HEK293 (cell line): ENCODE measurements around the gene APCDD1.

Experiments used
- GLI2 ChIP-seq: fragments of 450-650 bp; formaldehyde crosslinking; IDR thresholded peaks from 2 replicates; pipeline ENCODE4; 2017; ENCODE audit warnings: missing biosample characterization, missing genetic modification characterization, low read depth, borderline replicate concordance
- HOXC10 ChIP-seq: sonication (generic); formaldehyde crosslinking; IDR thresholded peaks from 2 replicates; pipeline ENCODE4 v1.8.1; 2023; ENCODE audit warnings: mild to moderate bottlenecking, missing genetic modification reagents
- HOXD13 ChIP-seq: sonication (generic); formaldehyde crosslinking; IDR thresholded peaks from 2 replicates; pipeline ENCODE4 v1.8.0; 2022; ENCODE audit warnings: missing genetic modification reagents, borderline replicate concordance
- KLF10 ChIP-seq: fragments of 450-650 bp; IDR thresholded peaks from 2 replicates; pipeline ENCODE4 v1.5.1; 2018; ENCODE audit warnings: missing biosample characterization, mild to moderate bottlenecking, missing genetic modification characterization
- PRDM1 ChIP-seq: fragments of 450-650 bp; formaldehyde crosslinking; IDR thresholded peaks from 2 replicates; pipeline ENCODE4; 2016; ENCODE audit warnings: missing biosample characterization, missing genetic modification characterization
- PRDM4 ChIP-seq: fragments of 450-650 bp; formaldehyde crosslinking; IDR thresholded peaks from 2 replicates; pipeline ENCODE4 v1.5.1; 2017; ENCODE audit warnings: missing biosample characterization, missing genetic modification characterization
- REPIN1 ChIP-seq: fragments of 450-650 bp; formaldehyde crosslinking; IDR thresholded peaks from 2 replicates; pipeline ENCODE4 v1.5.1; 2017; ENCODE audit warnings: missing biosample characterization, missing genetic modification characterization, low read depth
- SCRT2 ChIP-seq: fragments of 450-650 bp; formaldehyde crosslinking; IDR thresholded peaks from 2 replicates; pipeline ENCODE4 v1.5.1; 2016; ENCODE audit warnings: missing biosample characterization, missing genetic modification characterization
- TSHZ1 ChIP-seq: fragments of 450-650 bp; formaldehyde crosslinking; IDR thresholded peaks from 2 replicates; pipeline ENCODE4 v1.5.1; 2016; ENCODE audit warnings: missing biosample characterization, missing genetic modification characterization, borderline replicate concordance
- YY2 ChIP-seq: fragments of 450-650 bp; formaldehyde crosslinking; IDR thresholded peaks from 2 replicates; pipeline ENCODE4 v1.5.1; 2016; ENCODE audit warnings: missing biosample characterization, missing genetic modification characterization
- ZNF10 ChIP-seq: fragments of 450-650 bp; formaldehyde crosslinking; IDR thresholded peaks from 2 replicates; pipeline ENCODE4 v1.5.1; 2017; ENCODE audit warnings: missing biosample characterization, missing genetic modification characterization
- ZNF138 ChIP-seq: fragments of 450-650 bp; formaldehyde crosslinking; IDR thresholded peaks from 2 replicates; pipeline ENCODE4 v1.5.1; 2016; ENCODE audit warnings: missing biosample characterization, missing genetic modification characterization, borderline replicate concordance
- ZNF140 ChIP-seq: fragments of 450-650 bp; formaldehyde crosslinking; IDR thresholded peaks from 2 replicates; pipeline ENCODE4 v1.5.1; 2016; ENCODE audit warnings: missing biosample characterization, missing genetic modification characterization
- ZNF169 ChIP-seq: fragments of 450-650 bp; formaldehyde crosslinking; IDR thresholded peaks from 2 replicates; pipeline ENCODE4 v1.5.1; 2016; ENCODE audit warnings: missing biosample characterization, missing genetic modification characterization
- ZNF174 ChIP-seq: fragments of 450-650 bp; formaldehyde crosslinking; IDR thresholded peaks from 2 replicates; pipeline ENCODE4 v1.5.0; 2017; ENCODE audit warnings: missing biosample characterization, mild to moderate bottlenecking, missing genetic modification characterization
- ZNF211 ChIP-seq: fragments of 450-650 bp; formaldehyde crosslinking; IDR thresholded peaks from 2 replicates; pipeline ENCODE4 v1.5.1; 2016; ENCODE audit warnings: low read depth, missing biosample characterization, missing genetic modification characterization
- ZNF335 ChIP-seq: fragments of 450-650 bp; formaldehyde crosslinking; conservative IDR thresholded peaks from 2 replicates; pipeline ENCODE4 v1.5.1; 2016; ENCODE audit warnings: missing biosample characterization, missing genetic modification characterization
- ZNF518A ChIP-seq: fragments of 450-650 bp; formaldehyde crosslinking; conservative IDR thresholded peaks from 2 replicates; pipeline ENCODE4 v1.5.1; 2016; ENCODE audit warnings: low read depth, missing biosample characterization, missing genetic modification characterization
- ZNF555 ChIP-seq: fragments of 450-650 bp; formaldehyde crosslinking; conservative IDR thresholded peaks from 2 replicates; pipeline ENCODE4 v1.5.1; 2017; ENCODE audit warnings: missing biosample characterization, mild to moderate bottlenecking, missing genetic modification characterization, inconsistent platforms
- ZNF560 ChIP-seq: fragments of 450-650 bp; formaldehyde crosslinking; IDR thresholded peaks from 2 replicates; pipeline ENCODE4 v1.5.1; 2017; ENCODE audit warnings: missing biosample characterization, missing genetic modification characterization, borderline replicate concordance
- ZNF623 ChIP-seq: fragments of 450-650 bp; formaldehyde crosslinking; IDR thresholded peaks from 2 replicates; pipeline ENCODE4 v1.5.1; 2016; ENCODE audit warnings: missing biosample characterization, missing genetic modification characterization
- ZNF639 ChIP-seq: fragments of 450-650 bp; formaldehyde crosslinking; IDR thresholded peaks from 2 replicates; pipeline ENCODE4 v1.5.1; 2016; ENCODE audit warnings: missing biosample characterization, missing genetic modification characterization
- ZNF670 ChIP-seq: fragments of 450-650 bp; formaldehyde crosslinking; IDR thresholded peaks from 2 replicates; pipeline ENCODE4 v1.5.1; 2016; ENCODE audit warnings: missing biosample characterization, missing genetic modification characterization, low read depth
- ZNF843 ChIP-seq: fragments of 450-650 bp; formaldehyde crosslinking; IDR thresholded peaks from 2 replicates; pipeline ENCODE4 v1.5.1; 2016; ENCODE audit warnings: missing biosample characterization, missing genetic modification characterization
- ZSCAN23 ChIP-seq: fragments of 450-650 bp; formaldehyde crosslinking; IDR thresholded peaks from 2 replicates; pipeline ENCODE4 v1.5.1; 2016; ENCODE audit warnings: missing biosample characterization, missing genetic modification characterization
- ZXDB ChIP-seq: fragments of 450-650 bp; formaldehyde crosslinking; IDR thresholded peaks from 2 replicates; pipeline ENCODE4 v1.5.1; 2016; ENCODE audit warnings: missing biosample characterization, missing genetic modification characterization
- TF ChIP-seq, protein P1 (sequence below): fragments of 450-650 bp; IDR thresholded peaks from 2 replicates; pipeline ENCODE4 v1.5.1; 2018; ENCODE audit warnings: missing biosample characterization, missing genetic modification characterization

The APCDD1 gene

DNA sequence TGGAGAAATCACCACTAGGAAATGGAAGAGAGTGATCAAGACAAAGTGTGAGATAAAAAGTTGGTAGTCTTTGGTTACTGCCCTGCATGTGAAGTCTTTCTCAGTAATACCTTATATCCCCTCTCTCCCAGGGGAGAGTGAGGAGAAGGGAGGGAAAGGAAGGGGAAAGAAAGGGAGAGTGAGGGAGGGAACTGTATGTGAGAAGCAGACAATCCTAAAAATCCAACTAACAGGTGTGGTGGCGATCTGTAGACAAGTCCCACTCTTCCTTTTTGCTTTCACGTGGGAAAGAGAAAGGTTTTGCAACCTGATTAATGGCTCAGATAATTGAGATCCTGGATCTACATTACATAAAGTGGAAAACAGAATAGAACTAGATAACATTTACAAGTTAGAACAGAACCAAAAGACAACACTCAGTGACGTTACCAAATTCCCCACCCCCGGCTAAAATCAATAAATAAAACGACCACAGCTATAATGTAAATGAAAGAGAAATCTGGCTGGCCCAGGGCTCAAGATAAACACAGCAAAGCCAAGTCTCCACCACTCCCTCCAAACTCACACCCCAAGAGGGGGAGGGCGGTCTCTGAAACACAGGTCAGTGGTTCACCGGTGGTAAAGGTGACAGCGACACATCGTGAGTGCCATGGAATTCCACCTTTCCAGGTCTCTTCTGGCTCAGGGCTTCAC, 10.0 kb upstream of the APCDD1 start (continued):
- TF ChIP-seq PRDM4 (tag by site-specific recombination) (0 out of 2 replicates have a peak, but pooled peaks have one; percentile 27), ZNF670 (no peak), ZNF560 (no peak), ZNF174 (tag by site-specific recombination) (no peak), ZNF639 (tag by site-specific recombination) (no peak), ZNF211 (no peak), REPIN1 (tag by site-specific recombination) (no peak), ZNF518A (tag by site-specific recombination) (no peak), ZNF555 (tag by site-specific recombination) (no peak), HOXD13 (CRISPR knock-in tag) (0 out of 2 replicates have a peak, but pooled peaks have one; percentile 38), PRDM1 (tag by site-specific recombination) (peak; percentile 98), KLF10 (tag by site-specific recombination) (no peak), ZSCAN23 (tag by site-specific recombination) (no peak), ZNF623 (no peak), ZXDB (peak; percentile 79), ZNF140 (tag by site-specific recombination) (no peak), SCRT2 (tag by site-specific recombination) (no peak), ZNF843 (peak; percentile 91), YY2 (no peak), HOXC10 (CRISPR knock-in tag) (no peak), GLI2 (tag by site-specific recombination) (no peak), TSHZ1 (tag by site-specific recombination) (no peak), ZNF335 (0 out of 2 replicates have a peak, but pooled peaks have one; percentile 24), ZNF169 (tag by site-specific recombination) (no peak), ZNF138 (no peak), ZNF10 (tag by site-specific recombination) (no peak)
- TF ChIP-seq, protein P1, sequence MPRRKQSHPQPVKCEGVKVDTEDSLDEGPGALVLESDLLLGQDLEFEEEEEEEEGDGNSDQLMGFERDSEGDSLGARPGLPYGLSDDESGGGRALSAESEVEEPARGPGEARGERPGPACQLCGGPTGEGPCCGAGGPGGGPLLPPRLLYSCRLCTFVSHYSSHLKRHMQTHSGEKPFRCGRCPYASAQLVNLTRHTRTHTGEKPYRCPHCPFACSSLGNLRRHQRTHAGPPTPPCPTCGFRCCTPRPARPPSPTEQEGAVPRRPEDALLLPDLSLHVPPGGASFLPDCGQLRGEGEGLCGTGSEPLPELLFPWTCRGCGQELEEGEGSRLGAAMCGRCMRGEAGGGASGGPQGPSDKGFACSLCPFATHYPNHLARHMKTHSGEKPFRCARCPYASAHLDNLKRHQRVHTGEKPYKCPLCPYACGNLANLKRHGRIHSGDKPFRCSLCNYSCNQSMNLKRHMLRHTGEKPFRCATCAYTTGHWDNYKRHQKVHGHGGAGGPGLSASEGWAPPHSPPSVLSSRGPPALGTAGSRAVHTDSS (tag by site-specific recombination), result no peak
